Ovary (tissue), 3 donors: ENCODE measurements around the gene GLA.

ENCODE experiments used
- CTCF ChIP-seq, 3 donors: fragments of 450-650 bp in 2 of 3; fragments of 200-600 bp in 1 of 3; IDR thresholded peaks; one replicate each; pipeline versions ENCODE4 v1.5.1 to v1.8.0; 2016 to 2022; ENCODE audit warnings: antibody characterized with exemption in 3 of 3, mild to moderate bottlenecking in 1 of 3
- EP300 ChIP-seq: sonication (generic); formaldehyde crosslinking; IDR thresholded peaks from one replicate; pipeline ENCODE4 v1.6.1; 2017; ENCODE audit warnings: antibody characterized with exemption
- POLR2A ChIP-seq: fragments of 450-650 bp; IDR thresholded peaks from one replicate; pipeline ENCODE4 v1.6.1; 2017; ENCODE audit warnings: antibody characterized with exemption, mild to moderate bottlenecking, moderate library complexity
- donor health status: DM: no; HTN: no; CAD: no.

DNA sequence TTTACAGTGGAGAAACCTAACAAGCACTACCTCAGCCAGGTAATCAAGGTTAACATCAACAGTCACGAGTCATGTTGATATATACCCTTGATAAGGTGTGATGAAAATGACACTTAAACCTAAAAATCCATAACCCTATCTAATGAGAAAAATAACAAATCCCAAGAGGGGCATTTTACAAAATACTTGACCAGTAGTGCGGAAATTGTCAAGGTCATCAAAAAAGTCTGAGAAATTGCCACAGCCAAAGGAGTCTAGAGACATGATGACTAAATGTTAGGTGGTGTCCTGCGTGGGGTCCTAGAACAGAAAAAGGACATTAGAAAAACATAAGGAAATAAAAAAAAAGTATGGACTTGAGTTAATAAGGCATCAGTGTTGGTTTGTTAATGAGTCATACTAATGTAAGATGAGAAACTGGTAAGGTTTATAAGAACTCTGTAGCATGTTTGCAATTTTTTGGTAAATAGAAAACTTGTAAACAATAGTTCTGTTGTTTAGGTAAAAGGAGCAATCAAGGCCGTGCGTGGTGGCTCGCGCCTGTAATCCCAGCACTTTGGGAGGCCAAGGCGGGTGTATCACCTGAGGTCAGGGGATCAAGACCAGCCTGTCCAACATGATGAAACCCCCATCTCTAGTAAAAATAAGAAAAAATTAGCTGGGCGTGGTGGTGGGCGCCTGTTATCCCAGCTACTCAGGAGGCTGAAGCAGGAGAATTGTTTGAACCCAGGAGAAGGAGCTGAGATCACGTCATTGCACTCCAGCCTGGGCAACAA lies 14.0 kb downstream of the GLA start:
- TF ChIP-seq EP300, result no peak
- no peak for TF ChIP-seq CTCF (IDR thresholded peaks at IDR 0.05)
- no peak for TF ChIP-seq POLR2A
